HepG2 (cell line): Measurements from ENCODE around the gene DPEP1. TPM values are rescaled to one million over a fixed set of nuclear protein-coding genes. Genes with fewer than 3 reads are reported as not detected.

Source experiments
- ADNP ChIP-seq: sonication (generic); formaldehyde crosslinking; IDR thresholded peaks from 2 replicates; pipeline ENCODE4 v1.4.0; 2020; ENCODE audit warnings: missing genetic modification reagents
- BORCS8-MEF2B ChIP-seq: sonication (generic); formaldehyde crosslinking; IDR thresholded peaks from 2 replicates; pipeline ENCODE4 v1.8.0; 2022; ENCODE audit warnings: mild to moderate bottlenecking, missing genetic modification reagents
- CBX1 ChIP-seq: IDR thresholded peaks from one replicate; pipeline ENCODE4 v1.6.1; 2016; ENCODE audit warnings: antibody characterized with exemption, low read depth
- CENPBD1 ChIP-seq: sonication (generic); formaldehyde crosslinking; IDR thresholded peaks from 2 replicates; pipeline ENCODE4 v1.8.0; 2022; ENCODE audit warnings: missing genetic modification reagents, low read depth, mild to moderate bottlenecking, borderline replicate concordance
- FOXK2 ChIP-seq: fragments of 450-650 bp; IDR thresholded peaks from 2 replicates; pipeline ENCODE4 v1.6.1; 2016
- IKZF5 ChIP-seq: IDR thresholded peaks from 2 replicates; pipeline ENCODE4 v1.6.1; 2018; ENCODE audit warnings: missing genetic modification reagents, mild to moderate bottlenecking, missing compliant biosample characterization
- LBX2 ChIP-seq: sonication (generic); formaldehyde crosslinking; IDR thresholded peaks from 2 replicates; pipeline ENCODE4 v1.5.0; 2020; ENCODE audit warnings: missing genetic modification reagents, mild to moderate bottlenecking, borderline replicate concordance
- NFE2 ChIP-seq: sonication (generic); formaldehyde crosslinking; IDR thresholded peaks from 2 replicates; pipeline ENCODE4 v1.4.0; 2020; ENCODE audit warnings: missing genetic modification reagents
- NR2F6 ChIP-seq, 2 experiments: IDR thresholded peaks; 2 replicates each; pipeline ENCODE4 v1.6.1; 2016; ENCODE audit warnings: antibody characterized with exemption in 1 of 2, mild to moderate bottlenecking in 1 of 2
- PLRG1 ChIP-seq: fragments of 450-650 bp; conservative IDR thresholded peaks from 2 replicates; pipeline ENCODE4 v1.6.1; 2016
- SMARCC2 ChIP-seq: fragments of 450-650 bp; IDR thresholded peaks from 2 replicates; pipeline ENCODE4 v1.6.1; 2017; ENCODE audit warnings: antibody characterized with exemption, mild to moderate bottlenecking
- STAT5B ChIP-seq: sonication (generic); formaldehyde crosslinking; IDR thresholded peaks from 2 replicates; pipeline ENCODE4 v1.4.0; 2020; ENCODE audit warnings: missing genetic modification reagents
- TBL1XR1 ChIP-seq: fragments of 150-350 bp; IDR thresholded peaks from 2 replicates; pipeline ENCODE4 v1.6.1; 2014; ENCODE audit warnings: borderline replicate concordance, low read length; ENCODE audit not compliant: partially characterized antibody
- TCF12 ChIP-seq, 2 experiments: fragments of 450-650 bp in 1 of 2; sonication (generic) in 1 of 2; formaldehyde crosslinking in 1 of 2; IDR thresholded peaks; 2 replicates each; pipeline versions ENCODE4 v1.6.1 to v1.8.0; 2017 to 2022; ENCODE audit warnings: antibody characterized with exemption in 1 of 2, mild to moderate bottlenecking in 1 of 2, missing genetic modification reagents in 1 of 2, moderate library complexity in 1 of 2
- ZBTB21 ChIP-seq: sonication (generic); formaldehyde crosslinking; IDR thresholded peaks from 2 replicates; pipeline ENCODE4 v1.4.0; 2020; ENCODE audit warnings: missing genetic modification reagents
- ZBTB3 ChIP-seq: sonication (generic); formaldehyde crosslinking; IDR thresholded peaks from 2 replicates; pipeline ENCODE4 v1.4.0; 2020; ENCODE audit warnings: low read depth, mild to moderate bottlenecking, moderate library complexity, missing genetic modification reagents, borderline replicate concordance
- ZBTB49 ChIP-seq: sonication (generic); formaldehyde crosslinking; IDR thresholded peaks from 2 replicates; pipeline ENCODE4 v1.4.0; 2020; ENCODE audit warnings: missing genetic modification reagents, borderline replicate concordance
- ZNF281 ChIP-seq: sonication (generic); formaldehyde crosslinking; IDR thresholded peaks from 2 replicates; pipeline ENCODE4 v1.4.0; 2020; ENCODE audit warnings: missing genetic modification reagents, borderline replicate concordance
- ZNF3 ChIP-seq: IDR thresholded peaks from 2 replicates; pipeline ENCODE4 v1.7.0; 2017; ENCODE audit warnings: inconsistent platforms
- ZNF331 ChIP-seq: sonication (generic); formaldehyde crosslinking; IDR thresholded peaks from 2 replicates; pipeline ENCODE4 v1.4.0; 2020; ENCODE audit warnings: missing genetic modification reagents
- ZNF7 ChIP-seq: IDR thresholded peaks from 2 replicates; pipeline ENCODE4 v1.6.1; 2016; ENCODE audit warnings: missing biosample characterization, missing genetic modification reagents
- ZNF772 ChIP-seq: sonication (generic); formaldehyde crosslinking; IDR thresholded peaks from 2 replicates; pipeline ENCODE4 v1.5.0; 2020; ENCODE audit warnings: mild to moderate bottlenecking, missing genetic modification reagents
- ZNF850 ChIP-seq: sonication (generic); formaldehyde crosslinking; conservative IDR thresholded peaks from 2 replicates; pipeline ENCODE4 v1.9.0; 2021; ENCODE audit warnings: mild to moderate bottlenecking, missing genetic modification reagents
- polyA plus RNA-seq, 8 experiments: library from polyadenylated mRNA; depleted of rRNA in 3 of 8; stranded (reverse) in 7 of 8; unstranded in 1 of 8; fragments of >200 nt; fragmentation: Illumina TruSeq in 4 of 8; extraction: Trizol in 4 of 8; gene quantifications; 2 replicates each; pipeline versions ENCODE4 v1.2.1 to v1.2.3, GENCODE V29; 2011 to 2016; ENCODE audit warnings: low read depth in 4 of 8, missing spikeins in 1 of 8, mixed read lengths in 1 of 8; ENCODE audit not compliant: insufficient read depth in 1 of 8
- total RNA-seq, 5 experiments: library from RNA; depleted of rRNA; stranded (reverse); fragments of >200 nt; fragmentation: Illumina TruSeq; extraction: Trizol; gene quantifications; 2 replicates each; pipeline ENCODE4 v1.2.3, GENCODE V29; 2016; ENCODE audit warnings: low read depth in 1 of 5

DPEP1 gene
- total and polyA plus RNA-seq, 2 of the 13 experiments (the other 11 are each of a cell fraction or from before 2014, with no cell fraction given), result 37.6 to 52.2 TPM

- TF ChIP-seq ZBTB49, result no peak
- TF ChIP-seq ZNF850 (CRISPR knock-in tag), result no peak
- TF ChIP-seq STAT5B (CRISPR knock-in tag), result no peak
- no peak for TF ChIP-seq BORCS8-MEF2B
- no peak for TF ChIP-seq ZBTB21
- TF ChIP-seq ZNF7 (CRISPR knock-in tag), result 0 out of 2 replicates have a peak, but pooled peaks have one; percentile 13
- no peak for TF ChIP-seq PLRG1
- no peak for TF ChIP-seq ZNF772 (CRISPR knock-in tag)
- TF ChIP-seq SMARCC2, result no peak
- TF ChIP-seq IKZF5 (CRISPR knock-in tag), result no peak
- TF ChIP-seq CBX1, result no peak
- TF ChIP-seq LBX2 (CRISPR knock-in tag), result no peak
- no peak for TF ChIP-seq NFE2
- TF ChIP-seq FOXK2, result no peak
- TF ChIP-seq CENPBD1 (CRISPR knock-in tag), result no peak
- TF ChIP-seq ZBTB3 (CRISPR knock-in tag), result no peak
- TF ChIP-seq TCF12 (IDR thresholded peaks at IDR 0.05), result no peak
- no peak for TF ChIP-seq TCF12 (CRISPR knock-in tag; IDR thresholded peaks at IDR 0.05)
- TF ChIP-seq ADNP, result peak; percentile 63; the same call in 1 of the 2 replicates
- TF ChIP-seq ZNF281 (CRISPR knock-in tag), result peak; percentile 23; the same call in 1 of the 2 replicates
- TF ChIP-seq ZNF331 (CRISPR knock-in tag), result 0 out of 2 replicates have a peak, but pooled peaks have one; percentile 11
- TF ChIP-seq NR2F6 (IDR thresholded peaks at IDR 0.05), result peak; percentile 9
- TF ChIP-seq NR2F6 (CRISPR knock-in tag; IDR thresholded peaks at IDR 0.05), result peak; percentile 26; the same call in 1 of the 2 replicates
- no peak for TF ChIP-seq ZNF3 (CRISPR knock-in tag)
- no peak for TF ChIP-seq TBL1XR1
Measured at GRCh38 chr16:89624777-89625761, 11.6 kb downstream of the DPEP1 start (continued).
